Smooth muscle cell (in vitro differentiated cells): ENCODE results near the gene ROMO1. TPM values are rescaled to one million over a fixed set of nuclear protein-coding genes. Genes with fewer than 3 reads are reported as not detected.

Source experiments
- DNase-seq: peaks from one replicate; lab custom pipeline; 2025; ENCODE audit not compliant: unreplicated experiment; lab: John Stamatoyannopoulos, UW
- H2AFZ ChIP-seq: fragments of 200-600 bp; sonication (generic); 2 replicates; pipeline ENCODE4 v1.6.0; 2016; ENCODE audit warnings: antibody characterized with exemption, low read depth, mild to moderate bottlenecking
- H3F3A ChIP-seq: fragments of 200-600 bp; sonication (generic); 2 replicates; pipeline ENCODE4 v1.6.0; 2017; ENCODE audit warnings: antibody characterized with exemption, low read depth
- H3K27ac ChIP-seq: fragments of 200-600 bp; sonication (generic); 2 replicates; pipeline ENCODE4 v1.5.1; 2016; ENCODE audit warnings: low read depth, mild to moderate bottlenecking
- H3K27me3 ChIP-seq: fragments of 200-600 bp; sonication (generic); 2 replicates; pipeline ENCODE4 v1.6.1; 2016; ENCODE audit warnings: low read depth, mild to moderate bottlenecking
- H3K36me3 ChIP-seq: fragments of 200-600 bp; sonication (generic); 2 replicates; pipeline ENCODE4 v1.5.1; 2016; ENCODE audit warnings: low read depth
- H3K4me1 ChIP-seq: fragments of 200-600 bp; sonication (generic); 2 replicates; pipeline ENCODE4 v1.5.1; 2016; ENCODE audit warnings: low read depth
- H3K4me2 ChIP-seq: fragments of 200-600 bp; sonication (generic); 2 replicates; pipeline ENCODE4 v1.6.0; 2016; ENCODE audit warnings: mild to moderate bottlenecking
- H3K4me3 ChIP-seq: fragments of 200-600 bp; sonication (generic); 2 replicates; pipeline ENCODE4 v1.5.1; 2016; ENCODE audit warnings: mild to moderate bottlenecking
- H3K79me2 ChIP-seq: fragments of 200-600 bp; sonication (generic); 2 replicates; pipeline ENCODE4 v1.6.0; 2016; ENCODE audit warnings: low read depth, mild to moderate bottlenecking
- H3K9ac ChIP-seq: fragments of 200-600 bp; sonication (generic); 2 replicates; pipeline ENCODE4 v1.6.0; 2016; ENCODE audit warnings: low read depth
- H3K9me3 ChIP-seq: fragments of 200-600 bp; sonication (generic); replicated peaks from 2 replicates; pipeline ENCODE4 v1.5.1; 2016; ENCODE audit warnings: low read depth
- H4K20me1 ChIP-seq: fragments of 200-600 bp; sonication (generic); 2 replicates; pipeline ENCODE4 v1.6.0; 2016; ENCODE audit warnings: low read depth
- WGBS: methylation state at CpG from one replicate; pipeline ENCODE4 v1.1.7; 2016; ENCODE audit warnings: low lambda C conversion rate; 5-methylcytosine and 5-hydroxymethylcytosine counted together
- polyA plus RNA-seq: library from polyadenylated mRNA; unstranded; fragments of >200 nt; fragmentation: Nextera tagmentation; extraction: Ambion mirVana; gene quantifications from 2 replicates; pipeline ENCODE4 v1.2.1, GENCODE V29; 2016
- total RNA-seq: library from RNA; depleted of rRNA; stranded (reverse); fragments of >200 nt; gene quantifications from 2 replicates; pipeline ENCODE4 v1.2.3, GENCODE V29; 2014
- TF ChIP-seq, protein P1 (sequence below): fragments of 200-600 bp; sonication (generic); IDR thresholded peaks from 2 replicates; pipeline ENCODE4 v1.5.1; 2017; ENCODE audit warnings: borderline replicate concordance, mild to moderate bottlenecking, antibody characterized with exemption; ENCODE audit not compliant: insufficient read depth, poor library complexity, severe bottlenecking

Gene ROMO1
- total and polyA plus RNA-seq, 2 experiments from 2014 or later = 523 to 694 TPM

DNA sequence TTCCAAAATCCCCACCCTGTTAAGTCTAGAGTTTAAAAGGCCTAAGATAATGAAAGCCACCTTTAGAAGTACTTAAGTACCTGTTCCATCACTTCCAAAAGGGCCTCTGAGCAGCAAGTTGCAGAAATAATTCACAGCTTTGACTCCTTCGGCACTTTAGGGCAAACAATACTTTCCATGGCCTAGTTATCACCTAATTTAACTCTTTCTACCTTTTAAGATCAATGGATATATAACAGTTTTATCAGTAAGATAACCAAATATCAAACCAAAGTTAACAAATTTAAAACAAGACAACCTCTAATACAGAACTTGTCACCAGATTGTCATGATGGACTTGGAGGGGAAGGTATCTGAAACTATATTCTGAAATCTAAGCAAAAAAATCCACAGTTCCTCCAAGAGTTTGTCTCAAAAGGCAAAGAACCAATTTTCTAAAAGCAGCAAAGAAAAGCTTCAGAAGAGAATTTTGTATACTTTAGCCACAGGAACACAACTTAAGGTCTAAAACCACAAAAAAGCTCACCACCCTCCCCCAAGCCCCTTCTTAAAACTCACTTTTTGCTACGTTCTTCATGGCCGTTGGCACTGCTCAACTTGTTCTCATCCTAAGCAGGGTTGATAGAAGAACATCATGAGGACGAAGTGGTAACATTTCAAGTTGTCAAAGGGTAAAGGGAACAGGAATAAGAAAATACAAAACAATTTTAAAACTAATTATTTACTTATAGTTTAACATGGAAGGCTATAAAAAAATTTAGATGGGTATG lies 39.4 kb downstream of the ROMO1 start:
- Histone ChIP-seq H3K9me3 (no peaks in the 10 kb centered on the region), H3F3A (peaks cover 22% of the 10 kb centered on the region), H2AFZ (no peak overlapping the region), H3K27ac (peak overlapping the region; percentile 100), H3K36me3 (peaks cover 28% of the 10 kb centered on the region), H3K4me1 (peaks cover 36% of the 10 kb centered on the region), H4K20me1 (peaks cover 80% of the 10 kb centered on the region), H3K79me2 (peaks cover 84% of the 10 kb centered on the region), H3K27me3 (no peaks in the 10 kb centered on the region), H3K4me3 (peak overlapping the region; percentile 88), H3K9ac (no peak overlapping the region), H3K4me2 (peak overlapping the region; percentile 90)
- TF ChIP-seq, protein P1, sequence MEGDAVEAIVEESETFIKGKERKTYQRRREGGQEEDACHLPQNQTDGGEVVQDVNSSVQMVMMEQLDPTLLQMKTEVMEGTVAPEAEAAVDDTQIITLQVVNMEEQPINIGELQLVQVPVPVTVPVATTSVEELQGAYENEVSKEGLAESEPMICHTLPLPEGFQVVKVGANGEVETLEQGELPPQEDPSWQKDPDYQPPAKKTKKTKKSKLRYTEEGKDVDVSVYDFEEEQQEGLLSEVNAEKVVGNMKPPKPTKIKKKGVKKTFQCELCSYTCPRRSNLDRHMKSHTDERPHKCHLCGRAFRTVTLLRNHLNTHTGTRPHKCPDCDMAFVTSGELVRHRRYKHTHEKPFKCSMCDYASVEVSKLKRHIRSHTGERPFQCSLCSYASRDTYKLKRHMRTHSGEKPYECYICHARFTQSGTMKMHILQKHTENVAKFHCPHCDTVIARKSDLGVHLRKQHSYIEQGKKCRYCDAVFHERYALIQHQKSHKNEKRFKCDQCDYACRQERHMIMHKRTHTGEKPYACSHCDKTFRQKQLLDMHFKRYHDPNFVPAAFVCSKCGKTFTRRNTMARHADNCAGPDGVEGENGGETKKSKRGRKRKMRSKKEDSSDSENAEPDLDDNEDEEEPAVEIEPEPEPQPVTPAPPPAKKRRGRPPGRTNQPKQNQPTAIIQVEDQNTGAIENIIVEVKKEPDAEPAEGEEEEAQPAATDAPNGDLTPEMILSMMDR = no peak
- 95% methylated on average over 4 of the region's 4 CpGs for WGBS
- DNase-seq = no peak

DNA sequence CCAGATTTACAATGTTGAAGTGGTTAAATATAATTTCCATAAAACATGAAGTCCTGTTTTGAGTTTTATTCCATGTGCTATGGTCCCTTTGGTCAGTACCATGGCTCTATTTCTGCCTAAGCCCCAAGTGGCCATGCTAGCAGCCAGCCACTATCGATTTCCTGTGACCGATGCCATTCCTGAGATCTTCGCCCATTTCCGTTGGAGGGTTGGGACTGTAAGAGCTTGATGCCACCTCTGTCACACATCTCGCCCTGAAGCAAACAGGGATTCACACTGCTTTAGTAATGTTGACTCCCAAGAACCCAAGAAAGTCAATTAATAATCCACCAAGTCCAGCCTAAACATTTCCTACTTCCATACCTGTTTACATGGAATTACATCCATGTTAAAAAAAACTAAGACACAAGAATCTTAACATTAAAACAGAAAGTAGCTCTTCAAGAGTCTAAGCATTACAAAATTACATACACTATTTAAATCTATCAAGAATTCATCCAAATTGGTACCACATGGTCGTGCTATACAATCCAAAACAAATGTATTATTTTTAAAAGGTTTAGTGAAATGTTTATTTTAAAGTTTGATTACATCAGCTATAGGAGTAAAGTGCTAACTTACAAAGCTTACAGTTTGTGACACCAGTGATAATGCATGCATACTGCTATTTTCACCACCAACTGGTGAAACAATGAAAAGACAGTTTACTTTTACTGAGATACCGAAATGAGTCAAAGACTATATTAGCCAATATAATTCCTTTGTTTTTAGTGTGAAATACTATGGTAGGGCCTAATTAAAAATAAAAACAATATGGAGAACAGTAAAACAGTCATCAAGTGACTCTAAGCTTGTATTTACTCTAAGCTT lies 40.3 kb downstream of the ROMO1 start:
- 80% methylated on average over 7 of the region's 7 CpGs for WGBS
- peak overlapping the region; percentile 100 for H3K9ac ChIP-seq
- H2AFZ ChIP-seq = no peak overlapping the region
- peaks cover 74% of the 10 kb centered on the region for H3K79me2 ChIP-seq
- H3K27me3 ChIP-seq = no peaks in the 10 kb centered on the region
- TF ChIP-seq, protein P1 = peak; percentile 22
- peak overlapping the region; percentile 88 for H3K4me3 ChIP-seq
- no peak for DNase-seq
- H3K9me3 ChIP-seq = no peaks in the 10 kb centered on the region
- H3K36me3 ChIP-seq = peaks cover 24% of the 10 kb centered on the region
- H3F3A ChIP-seq = peaks cover 30% of the 10 kb centered on the region
- H3K4me2 ChIP-seq = peak overlapping the region; percentile 90
- H4K20me1 ChIP-seq = peaks cover 71% of the 10 kb centered on the region
- H3K4me1 ChIP-seq = peaks cover 36% of the 10 kb centered on the region
- peak overlapping the region; percentile 100 for H3K27ac ChIP-seq

DNA sequence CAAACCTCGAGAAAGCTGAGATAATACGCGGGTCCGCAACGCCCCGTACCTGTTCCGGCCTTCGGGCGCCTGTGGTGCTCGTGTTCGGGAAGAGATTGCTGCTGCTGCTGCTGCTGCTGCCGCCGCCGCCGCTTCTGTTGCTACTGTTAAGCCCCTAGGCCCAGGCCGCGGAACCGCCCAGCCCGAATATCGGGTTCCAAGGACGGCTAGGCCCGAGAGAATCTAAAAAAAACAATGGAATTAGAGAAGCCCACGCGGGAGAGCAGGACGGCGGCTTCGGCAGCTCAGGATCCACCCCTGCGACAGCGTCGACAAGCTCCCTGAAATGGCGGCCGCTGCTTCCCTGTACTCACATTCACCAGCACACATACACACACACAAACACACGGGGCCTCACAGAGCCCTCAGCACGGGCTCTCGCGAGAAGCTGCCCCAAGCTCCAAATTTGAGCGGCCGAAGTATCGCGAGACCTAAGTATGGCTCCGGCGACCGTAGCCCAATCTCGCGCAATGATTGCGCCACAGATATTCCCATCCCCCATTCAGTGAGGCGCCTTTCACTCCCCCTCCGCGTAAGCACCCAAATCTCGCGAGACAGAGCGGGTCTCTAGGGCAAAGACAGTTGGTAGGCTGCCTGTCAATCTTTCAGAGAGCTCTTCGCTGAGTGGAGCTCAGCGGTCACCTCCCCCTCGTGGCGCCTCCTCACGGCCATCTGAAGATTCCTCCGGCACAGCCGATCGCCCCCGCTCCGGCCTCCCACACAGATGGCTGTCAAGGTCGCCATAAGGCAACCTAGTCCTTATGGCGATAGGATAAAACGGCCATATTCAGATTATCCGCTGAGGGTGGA lies 42.9 kb downstream of the ROMO1 start, which contains the start of gene RBM39:
RBM39 (minus strand) TSS at position 369 of the 849 bp plus-strand sequence. CDS start 1,386 bp downstream, outside the sequence.
- TF ChIP-seq, protein P1 = no peak
- under 1% methylated on average over 66 of the region's 66 CpGs for WGBS
- no peak within 1 kb of the TSS for H2AFZ ChIP-seq
- peaks cover 23% of the 10 kb centered on the region for H3F3A ChIP-seq
- H3K9ac ChIP-seq = peak within 1 kb of the TSS; percentile 100
- H3K4me3 ChIP-seq = peak within 1 kb of the TSS; percentile 88
- H3K9me3 ChIP-seq = no peaks in the 10 kb centered on the region
- peaks cover 48% of the 10 kb centered on the region for H3K79me2 ChIP-seq
- peaks cover 45% of the 10 kb centered on the region for H4K20me1 ChIP-seq
- peak; percentile 94 for DNase-seq
- peaks cover 12% of the 10 kb centered on the region for H3K36me3 ChIP-seq
- peak within 1 kb of the TSS; percentile 100 for H3K27ac ChIP-seq
- H3K27me3 ChIP-seq = no peaks in the 10 kb centered on the region
- peaks cover 31% of the 10 kb centered on the region for H3K4me1 ChIP-seq
- H3K4me2 ChIP-seq = peak within 1 kb of the TSS; percentile 90
